H1 (cell line): ENCODE results near the gene BTG3. TPM values are rescaled to one million over a fixed set of nuclear protein-coding genes. Genes with fewer than 3 reads are reported as not detected.

Source experiments
- FOSL1 ChIP-seq: IDR thresholded peaks from 2 replicates; pipeline ENCODE4 v1.6.1; 2011; ENCODE audit warnings: mild to moderate bottlenecking, low read depth, low read length, moderate library complexity; ENCODE audit not compliant: insufficient read depth
- HDAC6 ChIP-seq: IDR thresholded peaks from one replicate; pipeline ENCODE4 v1.7.1; 2012; ENCODE audit warnings: low read depth, mild to moderate bottlenecking, inconsistent platforms, low read length, moderate library complexity
- MAX ChIP-seq: IDR thresholded peaks from 2 replicates; pipeline ENCODE4 v1.6.1; 2012; ENCODE audit warnings: inconsistent platforms
- SP2 ChIP-seq: IDR thresholded peaks from 2 replicates; pipeline ENCODE4 v1.6.1; 2012; ENCODE audit warnings: mild to moderate bottlenecking, low read length, inconsistent platforms
- YY1 ChIP-seq: IDR thresholded peaks from 2 replicates; pipeline ENCODE4 v1.6.1; 2011; ENCODE audit warnings: low read depth, mild to moderate bottlenecking, low read length
- polyA plus RNA-seq, 7 experiments: library from polyadenylated mRNA; depleted of rRNA in 3 of 7; stranded (reverse) in 5 of 7; unstranded in 2 of 7; fragments of >200 nt in 5 of 7; fragments of 200-250 nt in 2 of 7; gene quantifications; 1 replicate in 5 of 7; 2 replicates in 1 of 7; 4 replicates in 1 of 7; pipeline versions ENCODE4 v1.2.1 to v1.2.3, GENCODE V29; 2011 to 2013; ENCODE audit warnings: missing spikeins in 2 of 7, mixed read lengths in 2 of 7
- total RNA-seq: library from RNA; stranded (reverse); fragmentation: NEBNext Ultra II Directional; extraction: Animal tissue kit (Norgen Biotek cat#: 25700); gene quantifications from 2 replicates; pipeline ENCODE4 v1.2.1, GENCODE V29; 2021

Gene BTG3
- total and polyA plus RNA-seq, 2 of the 8 experiments (the other 6 are each of a cell fraction or from before 2014, with no cell fraction given) = 13.6 to 25.9 TPM

DNA sequence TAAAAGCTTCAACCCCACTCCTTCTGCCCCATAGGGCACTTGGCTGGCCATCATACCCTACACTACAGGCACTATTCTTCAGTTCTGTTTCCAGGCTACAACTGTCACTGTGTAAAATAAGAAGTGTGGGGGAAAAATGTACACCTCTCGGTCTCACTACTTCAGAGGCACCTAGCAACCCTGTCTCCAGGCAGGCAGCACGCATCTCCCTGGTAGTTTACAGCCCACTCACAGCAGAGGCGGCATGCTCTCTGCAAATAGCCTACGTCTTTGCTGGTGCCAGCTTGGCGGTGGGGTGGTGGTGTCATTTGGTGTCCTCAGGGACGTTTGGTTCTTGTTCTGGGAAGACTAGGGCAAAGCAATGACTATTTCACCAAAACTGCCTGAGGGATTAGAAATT lies 48.2 kb upstream of the BTG3 start (continued):
- TF ChIP-seq FOSL1 (no peak), MAX (no peak), YY1 (no peak), SP2 (no peak), HDAC6 (no peak)
